Activated CD4-positive, alpha-beta T cell treated with anti-CD3 and anti-CD28 coated beads, Interleukin-2, amount 50 U/mL, for 1 hour (primary cell): ENCODE results near the gene IP6K1.
"Not testable (repeated sequence)": the region's sequence is repeated elsewhere in the genome, so short reads cannot be mapped to it uniquely, and the experiment has no call there.

Experiments used
- DNase-seq: peaks from one replicate; pipeline ENCODE4 v3.0.0-alpha.2; 2020

IP6K1 gene

GRCh38 chr3:49793486-49794085 is 7.2 kb upstream of the IP6K1 start:
- DNase-seq, result no peak

GRCh38 chr3:49792371-49793150 is 6.2 kb upstream of the IP6K1 start:
- DNase-seq, result no peak

- no peak for DNase-seq
Measured at GRCh38 chr3:49791571-49791970, 5.2 kb upstream of the IP6K1 start.

GRCh38 chr3:49790626-49791411 is 4.5 kb upstream of the IP6K1 start:
- no peak for DNase-seq

GRCh38 chr3:49788056-49788455 is 1.7 kb upstream of the IP6K1 start:
- DNase-seq, result no peak

GRCh38 chr3:49787536-49787935 is 1.2 kb upstream of the IP6K1 start:
- DNase-seq, result no peak

- DNase-seq, result no peak
Measured at GRCh38 chr3:49787182-49787464, 781 bp upstream of the IP6K1 start.

GRCh38 chr3:49785565-49786356 is 581 bp downstream of the IP6K1 start:
- peak; percentile 14 for DNase-seq

- not testable (repeated sequence) for DNase-seq
Measured at GRCh38 chr3:49782277-49782676, 4.1 kb downstream of the IP6K1 start.

- no peak for DNase-seq
Measured at GRCh38 chr3:49781415-49782199, 4.7 kb downstream of the IP6K1 start.

GRCh38 chr3:49780975-49781365 is 5.4 kb downstream of the IP6K1 start:
- DNase-seq, result not testable (repeated sequence)

- no peak for DNase-seq
Measured at GRCh38 chr3:49780080-49780974, 6.0 kb downstream of the IP6K1 start.

GRCh38 chr3:49779358-49780079 is 6.8 kb downstream of the IP6K1 start:
- DNase-seq, result no peak

- DNase-seq, result not testable (repeated sequence)
Measured at GRCh38 chr3:49776101-49776500, 10.2 kb downstream of the IP6K1 start.

GRCh38 chr3:49775538-49775937 is 10.8 kb downstream of the IP6K1 start:
- no peak for DNase-seq

GRCh38 chr3:49772703-49773102 is 13.6 kb downstream of the IP6K1 start:
- DNase-seq, result no peak

GRCh38 chr3:49771340-49771938 is 14.9 kb downstream of the IP6K1 start:
- no peak for DNase-seq

GRCh38 chr3:49769926-49770325 is 16.4 kb downstream of the IP6K1 start:
- no peak for DNase-seq

- DNase-seq, result no peak
Measured at GRCh38 chr3:49769286-49769915, 16.9 kb downstream of the IP6K1 start.

GRCh38 chr3:49763981-49764380 is 22.4 kb downstream of the IP6K1 start:
- no peak for DNase-seq
